GM19043 (cell line): Measurements from ENCODE around the gene AFMID.
A peak's percentile ranks its signal among the peaks of the same experiment; 100 is the strongest.

Source experiments
- ATAC-seq: cut with Tn5 transposase; IDR thresholded peaks from one replicate; pipeline ENCODE4 v1.9.1; 2021; ENCODE audit warnings: low read depth; ENCODE audit not compliant: unreplicated experiment

The AFMID gene

DNA sequence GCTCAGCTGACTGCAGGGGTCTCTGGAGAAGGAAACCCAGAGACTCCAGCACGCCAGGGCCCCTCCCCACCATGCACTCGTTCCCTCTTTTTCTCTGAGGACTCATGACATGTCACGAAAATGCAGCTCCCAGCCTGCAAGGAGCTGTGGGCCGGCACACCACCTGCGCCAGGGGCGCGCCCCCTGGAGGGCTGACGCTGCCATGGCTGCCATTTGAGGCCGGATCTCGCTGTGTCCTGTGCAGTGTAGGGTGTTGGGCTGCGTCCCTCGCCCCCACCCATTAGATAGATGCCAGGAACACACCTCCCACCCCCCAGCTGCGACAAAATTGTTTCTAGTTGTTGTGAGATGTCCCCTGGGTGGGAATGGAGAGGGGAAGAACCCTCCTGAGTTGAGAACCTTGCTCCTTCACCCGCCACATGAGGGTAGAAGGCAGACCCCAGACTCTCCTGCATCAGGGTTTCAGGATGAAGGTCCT is 10.6 kb upstream of the AFMID start:
- no peak for ATAC-seq

DNA sequence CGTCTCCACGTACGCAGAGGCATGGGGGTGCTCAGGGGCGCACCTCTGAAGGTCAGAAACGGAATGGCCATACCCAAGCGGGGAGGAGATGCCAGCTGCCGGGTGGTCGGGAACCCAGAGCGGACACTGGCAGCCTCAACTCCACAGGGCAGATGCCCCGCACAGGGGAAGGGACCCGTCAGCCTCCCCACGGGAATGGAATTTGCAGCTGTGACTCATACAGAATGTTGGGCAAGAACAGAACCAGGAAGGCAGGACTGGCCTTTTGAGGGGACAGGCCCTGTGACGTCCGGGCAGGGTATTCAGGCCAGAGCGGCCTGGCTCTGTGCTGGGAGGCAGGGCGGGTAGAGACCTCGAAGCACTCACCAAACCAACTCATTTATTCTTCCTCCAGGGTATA is 7.8 kb upstream of the AFMID start:
- ATAC-seq = no peak

- no peak for ATAC-seq
Observed at GRCh38 chr17:78180083-78180482, 7.1 kb upstream of the AFMID start.

DNA sequence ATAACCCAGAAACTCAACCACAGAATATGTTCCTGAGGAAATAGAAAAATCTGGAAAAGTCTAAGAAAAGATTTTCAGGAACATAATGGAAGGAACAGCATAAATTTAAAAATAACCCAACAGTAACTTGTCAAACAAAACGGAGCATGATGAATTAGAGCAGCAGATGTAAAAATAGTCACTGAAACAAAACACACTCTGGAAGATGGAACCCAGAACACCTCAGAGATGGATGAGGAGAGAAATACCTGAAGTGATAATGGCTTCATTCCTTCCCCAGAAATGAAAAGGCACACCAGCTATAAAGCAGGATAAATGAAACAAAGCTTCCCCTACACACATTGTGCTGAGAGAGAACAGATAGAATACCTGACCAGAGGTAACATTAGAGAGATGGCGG is 6.7 kb upstream of the AFMID start:
- no peak for ATAC-seq

DNA sequence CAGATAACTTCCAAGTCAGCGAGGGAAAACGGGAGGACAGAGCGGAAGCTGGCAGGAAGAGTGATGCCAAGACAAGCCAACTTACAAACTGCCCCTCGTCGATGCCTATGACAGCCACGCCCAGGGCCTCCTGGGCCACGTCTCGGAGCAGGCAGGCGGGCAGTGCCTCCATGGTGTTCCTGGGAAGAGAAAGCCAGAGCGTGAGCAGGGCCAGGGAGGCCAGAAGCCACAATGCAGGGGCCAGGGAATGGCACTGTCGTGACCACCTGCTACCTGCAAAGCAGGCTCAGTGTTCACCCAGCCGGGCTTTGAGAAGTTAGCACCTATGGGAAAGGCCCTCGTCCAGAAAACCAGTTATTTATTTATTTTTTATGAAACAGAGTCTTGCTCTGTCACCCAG is 4.7 kb upstream of the AFMID start:
- ATAC-seq = no peak

- ATAC-seq = no peak
Observed at GRCh38 chr17:78183916-78184315, 3.2 kb upstream of the AFMID start.

DNA sequence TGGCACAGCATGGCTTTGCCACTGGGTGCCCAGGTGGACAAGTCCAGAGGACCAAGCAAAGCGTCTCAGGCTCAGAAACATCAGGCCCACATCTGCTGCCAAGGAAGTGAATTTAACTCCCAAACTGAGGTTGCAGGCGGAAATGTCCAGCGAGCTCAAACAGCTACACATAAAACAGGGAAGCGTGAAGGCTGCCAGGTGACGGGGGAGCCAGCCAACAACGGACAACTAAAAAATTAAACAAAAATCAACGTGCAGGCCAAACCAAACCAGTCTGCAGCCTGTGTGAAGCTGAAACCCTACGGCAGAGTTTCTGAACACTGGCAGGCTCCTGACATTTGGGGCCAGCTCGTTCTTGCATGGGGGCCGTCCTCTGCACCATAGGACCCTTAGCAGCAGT is 2.8 kb upstream of the AFMID start:
- no peak for ATAC-seq

DNA sequence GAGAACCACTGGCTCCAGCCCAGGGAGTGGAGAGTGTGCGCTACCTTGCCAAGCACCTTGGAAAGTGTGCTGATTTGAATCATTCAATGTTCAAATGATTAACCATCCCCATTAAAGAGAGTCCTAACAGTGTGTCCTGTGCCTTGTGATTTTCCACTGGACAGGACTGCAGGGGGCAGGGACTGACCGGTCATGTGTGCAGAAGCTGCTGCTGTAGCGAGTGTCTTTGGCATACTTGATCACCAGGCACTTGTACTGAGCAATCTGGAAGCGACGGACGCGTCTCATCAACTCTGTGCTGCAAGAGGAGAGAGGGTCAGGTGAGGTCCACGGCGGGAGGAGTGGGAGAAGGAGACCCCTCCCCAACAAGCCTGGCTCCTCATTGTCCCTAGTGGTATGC is 2.3 kb upstream of the AFMID start:
- ATAC-seq = no peak

GRCh38 chr17:78185981-78186691 is 1.0 kb upstream of the AFMID start:
- no peak for ATAC-seq

GRCh38 chr17:78196716-78197115 is 9.6 kb downstream of the AFMID start:
- no peak for ATAC-seq

DNA sequence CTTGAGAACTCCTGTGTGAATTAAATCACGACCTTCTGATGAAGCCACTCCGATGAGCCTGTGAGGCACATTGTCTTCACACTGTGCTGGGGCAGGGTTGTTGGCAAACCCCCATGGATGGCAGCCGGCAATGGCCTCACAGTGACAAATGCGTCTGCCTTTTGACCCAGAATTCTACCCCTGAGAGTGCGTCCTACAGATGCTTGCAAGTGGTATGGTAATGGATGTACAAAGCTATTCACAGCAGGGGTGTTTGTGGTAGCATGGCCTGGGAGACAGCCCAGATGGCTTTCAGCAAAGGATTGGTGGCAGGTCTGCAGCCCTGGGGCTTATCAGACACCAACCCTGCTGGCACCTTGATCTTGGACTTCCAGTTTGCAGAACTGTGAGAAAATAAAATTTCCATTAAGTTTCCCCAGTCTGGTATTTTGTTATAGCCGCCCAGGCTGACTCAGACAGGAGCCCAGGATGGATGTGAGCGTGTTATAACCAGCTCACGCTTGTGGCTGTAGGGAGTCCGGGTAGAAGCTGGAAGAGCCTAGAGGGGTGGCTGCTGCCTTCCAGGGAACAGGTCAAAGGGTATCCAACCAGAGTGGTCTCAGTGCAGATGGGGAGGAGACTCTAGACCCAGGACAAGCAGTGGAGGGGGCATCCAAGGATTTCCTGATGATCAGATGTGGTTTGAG is 10.1 kb downstream of the AFMID start:
- ATAC-seq = no peak

DNA sequence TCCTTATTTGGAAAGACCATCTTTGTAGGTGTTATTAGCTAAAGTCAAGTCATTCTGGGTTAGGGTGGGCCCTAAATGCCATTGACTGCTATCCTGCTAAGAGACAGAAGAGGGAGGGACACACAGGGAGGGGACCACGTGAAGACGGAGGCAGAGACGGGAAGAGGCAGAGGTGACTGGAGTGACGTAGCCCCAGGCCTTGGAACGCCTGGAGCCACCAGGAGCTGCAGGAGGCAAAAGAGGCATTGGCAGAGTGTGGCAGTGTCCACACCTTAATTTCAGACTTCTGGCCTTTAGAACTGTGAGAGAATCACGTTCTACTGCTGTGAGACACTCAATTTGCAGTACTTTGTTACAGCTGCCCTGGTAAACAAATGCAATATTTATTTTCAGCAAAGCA is 13.3 kb downstream of the AFMID start:
- no peak for ATAC-seq

GRCh38 chr17:78202666-78203065 is 15.5 kb downstream of the AFMID start:
- ATAC-seq = no peak

DNA sequence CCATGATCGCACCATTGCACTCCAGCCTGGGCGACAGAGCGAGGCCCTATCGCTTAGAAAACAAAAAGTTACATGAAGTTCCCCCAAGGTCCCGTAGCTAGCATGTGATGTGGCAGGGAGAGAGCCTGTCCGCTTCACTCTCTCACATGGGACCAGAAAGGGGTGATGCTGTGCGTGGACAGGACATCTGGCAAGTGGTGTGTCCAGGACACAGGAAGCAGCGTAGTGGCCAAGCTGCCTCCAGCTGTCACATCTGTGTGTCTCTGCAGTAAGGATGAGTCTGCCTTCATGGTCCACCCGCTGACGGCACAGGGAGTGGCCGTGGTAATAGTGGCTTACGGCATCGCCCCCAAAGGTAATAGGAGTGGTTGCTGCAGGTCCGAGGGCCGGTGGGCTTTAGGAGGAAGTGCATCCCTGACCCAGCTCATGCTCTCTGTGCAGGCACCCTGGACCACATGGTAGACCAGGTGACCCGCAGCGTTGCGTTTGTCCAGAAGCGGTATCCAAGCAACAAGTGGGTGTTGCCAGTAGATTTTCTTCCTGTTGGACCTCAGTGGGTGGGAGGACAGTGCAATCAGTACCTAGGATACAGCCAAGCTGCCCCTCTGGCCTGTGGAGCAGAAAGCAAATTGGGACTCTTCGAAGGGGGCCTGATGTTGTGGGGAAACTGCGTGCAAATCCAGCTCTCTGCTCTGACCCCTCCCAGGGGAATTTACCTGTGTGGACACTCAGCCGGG is 17.4 kb downstream of the AFMID start:
- ATAC-seq = no peak

DNA sequence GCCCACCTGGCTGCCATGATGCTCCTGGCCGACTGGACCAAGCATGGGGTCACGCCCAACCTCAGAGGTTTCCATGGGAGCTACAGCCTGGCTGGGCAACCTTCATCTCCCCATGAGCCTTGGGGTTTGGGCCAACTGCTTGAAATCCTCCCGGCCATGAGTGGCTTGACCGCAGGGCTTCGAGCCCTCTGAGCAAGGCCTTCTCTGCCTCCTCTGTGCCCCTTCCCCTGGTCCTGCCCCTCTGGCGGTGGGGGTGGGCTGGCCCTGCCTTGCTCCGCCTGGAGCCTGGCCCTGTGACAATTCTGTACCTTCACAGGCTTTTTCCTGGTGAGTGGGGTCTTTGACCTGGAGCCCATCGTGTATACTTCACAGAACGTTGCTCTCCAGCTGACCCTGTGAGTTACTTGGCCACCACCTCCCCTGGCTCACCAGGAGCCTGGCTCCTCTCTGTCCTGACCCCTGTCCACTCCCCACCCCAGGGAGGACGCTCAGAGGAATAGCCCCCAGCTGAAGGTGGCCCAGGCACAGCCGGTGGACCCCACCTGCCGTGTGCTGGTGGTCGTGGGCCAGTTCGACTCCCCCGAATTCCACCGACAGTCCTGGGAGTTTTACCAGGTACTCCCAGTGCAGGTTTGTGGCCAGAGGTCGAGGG is 18.1 kb downstream of the AFMID start:
- no peak for ATAC-seq

- no peak for ATAC-seq
Observed at GRCh38 chr17:78206298-78206697, 19.1 kb downstream of the AFMID start.

DNA sequence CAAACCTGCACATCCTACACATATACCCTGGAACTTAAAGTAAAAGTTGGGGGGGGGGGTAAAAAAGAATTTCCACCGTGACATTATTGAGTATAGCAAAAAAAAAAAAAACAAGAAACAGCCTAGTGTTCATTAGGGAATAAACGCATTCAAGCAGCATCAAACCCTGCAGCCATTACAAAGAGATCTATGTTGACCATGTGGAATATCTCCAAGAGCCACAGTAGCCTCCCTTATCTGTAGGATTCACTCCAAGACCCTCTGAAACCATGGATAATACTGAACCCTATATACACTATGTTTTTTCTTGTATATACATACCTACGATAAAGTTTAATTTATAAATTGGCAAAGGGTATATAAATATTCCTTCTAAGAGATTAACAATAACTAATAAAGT is 21.3 kb downstream of the AFMID start:
- ATAC-seq = no peak

DNA sequence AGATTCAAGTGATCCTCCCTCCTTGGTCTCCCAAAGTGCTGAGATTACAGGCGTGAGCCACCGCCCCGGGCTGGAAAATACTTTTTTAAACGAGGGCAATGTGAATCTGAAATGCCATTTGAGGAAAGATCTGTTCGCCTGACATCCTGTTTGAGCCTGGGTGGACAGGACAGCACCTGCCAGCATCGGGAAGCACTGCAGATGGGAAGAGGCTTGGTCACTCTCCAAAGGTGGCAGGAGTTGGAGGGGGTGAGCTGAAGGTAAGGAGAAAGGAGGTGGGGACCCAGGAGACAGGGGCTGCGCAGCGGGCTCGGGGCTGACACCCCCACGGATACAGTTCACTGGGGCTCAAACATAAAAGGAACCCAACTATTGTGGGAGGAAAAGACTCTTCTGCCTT is 22.9 kb downstream of the AFMID start:
- ATAC-seq = no peak

- ATAC-seq = no peak
Observed at GRCh38 chr17:78211032-78211431, 23.9 kb downstream of the AFMID start.

- ATAC-seq = peak; percentile 84
Observed at GRCh38 chr17:78214016-78214705, 27.0 kb downstream of the AFMID start, which contains the start of gene BIRC5. TSS of gene BIRC5 (plus strand) at chr17:78214253. CDS start at chr17:78214317, 64 bp downstream.

GRCh38 chr17:78214706-78215061 is 27.5 kb downstream of the AFMID start:
- ATAC-seq = no peak
